AML-193 (cell line): ENCODE results near the gene CDC42SE1.
A peak's percentile ranks its signal among the peaks of the same experiment; 100 is the strongest.
"Not testable (repeated sequence)": the region's sequence is repeated elsewhere in the genome, so short reads cannot be mapped to it uniquely, and the experiment has no call there.

ENCODE experiments used
- DNase-seq, 2 experiments: peaks; one replicate each; lab custom pipeline; 2025; lab: John Stamatoyannopoulos, UW

The CDC42SE1 gene

GRCh38 chr1:151059109-151060006 lies at the start of gene CDC42SE1:
Gene CDC42SE1, minus strand, starts transcription at chr1:151059622. Its CDS starts 3,892 bp downstream, at chr1:151055730.
- DNase-seq: peak; percentile 75

- DNase-seq: no peak
Observed at GRCh38 chr1:151108331-151108730, 48.9 kb upstream of the CDC42SE1 start.

GRCh38 chr1:151106894-151107293 lies 47.5 kb upstream of the CDC42SE1 start:
- DNase-seq: no peak

GRCh38 chr1:151104630-151105029 lies 45.2 kb upstream of the CDC42SE1 start:
- no peak for DNase-seq

- no peak for DNase-seq
Observed at GRCh38 chr1:151098126-151098525, 38.7 kb upstream of the CDC42SE1 start.

- DNase-seq: not testable (repeated sequence)
Observed at GRCh38 chr1:151097426-151097825, 38.0 kb upstream of the CDC42SE1 start.

GRCh38 chr1:151085953-151086559 lies 26.6 kb upstream of the CDC42SE1 start:
- no peak for DNase-seq

GRCh38 chr1:151072224-151072623 lies 12.8 kb upstream of the CDC42SE1 start:
- no peak for DNase-seq

GRCh38 chr1:151070474-151071276 lies 11.3 kb upstream of the CDC42SE1 start, which contains the start of gene GABPB2:
Gene GABPB2, plus strand, starts transcription at chr1:151070761. Its CDS starts 17,429 bp downstream, at chr1:151088190.
- peak; percentile 84 to 86 for DNase-seq

- DNase-seq: no peak
Observed at GRCh38 chr1:151069103-151069486, 9.7 kb upstream of the CDC42SE1 start.

- no peak for DNase-seq
Observed at GRCh38 chr1:151067185-151067584, 7.8 kb upstream of the CDC42SE1 start.

GRCh38 chr1:151065089-151065645 lies 5.7 kb upstream of the CDC42SE1 start:
- no peak for DNase-seq

- DNase-seq: no peak
Observed at GRCh38 chr1:151062741-151063371, 3.4 kb upstream of the CDC42SE1 start.

- DNase-seq: no peak
Observed at GRCh38 chr1:151061704-151062103, 2.3 kb upstream of the CDC42SE1 start.

- DNase-seq: peak in 1 of 2 experiments; percentile 12
Observed at GRCh38 chr1:151060657-151061421, 1.4 kb upstream of the CDC42SE1 start.

GRCh38 chr1:151060007-151060656 lies 710 bp upstream of the CDC42SE1 start, which contains the start of gene MLLT11:
Gene MLLT11, plus strand, starts transcription at chr1:151060397. Its CDS starts 6,828 bp downstream, at chr1:151067225.
- DNase-seq: no peak

GRCh38 chr1:151058692-151059091 lies 730 bp downstream of the CDC42SE1 start:
- no peak for DNase-seq

- DNase-seq: peak; percentile 37 to 43
Observed at GRCh38 chr1:151056149-151056548, 3.3 kb downstream of the CDC42SE1 start.

GRCh38 chr1:151055581-151055980 lies 3.8 kb downstream of the CDC42SE1 start:
- DNase-seq: no peak

GRCh38 chr1:151054971-151055547 lies 4.4 kb downstream of the CDC42SE1 start:
- DNase-seq: no peak
